ENCODE measurements around the gene SF3A2.
A peak's percentile ranks its signal among the peaks of the same experiment; 100 is the strongest.

The SF3A2 gene

GRCh38 chr19:2228157-2229030 lies 8.2 kb upstream of the SF3A2 start:
- no peaks in the 10 kb centered on the region for H3K9me3 ChIP-seq (ENCODE audit: control insufficient read depth, insufficient read depth, low read depth, low read length)
- no peaks in the 10 kb centered on the region for H3K27me3 ChIP-seq (ENCODE audit: control insufficient read depth, insufficient read depth, low read length)
- H3K27ac ChIP-seq (ENCODE audit: low read depth, low read length) = no peak overlapping the region
- H3K4me3 ChIP-seq (ENCODE audit: low read depth, low read length) = no peak overlapping the region
- H3K36me3 ChIP-seq (ENCODE audit: control insufficient read depth, insufficient read depth, low read length) = peaks cover 75% of the 10 kb centered on the region
- H3K4me1 ChIP-seq (ENCODE audit: control insufficient read depth, insufficient read depth, low read length) = no peaks in the 10 kb centered on the region
- no peak overlapping the region for H3K9ac ChIP-seq (ENCODE audit: low read length)

GRCh38 chr19:2229103-2230032 lies 7.3 kb upstream of the SF3A2 start:
- Histone ChIP-seq H3K9me3 (ENCODE audit: control insufficient read depth, insufficient read depth, low read depth, low read length) (no peaks in the 10 kb centered on the region), H3K27ac (ENCODE audit: low read depth, low read length) (no peak overlapping the region), H3K4me3 (ENCODE audit: low read depth, low read length) (no peak overlapping the region), H3K36me3 (ENCODE audit: control insufficient read depth, insufficient read depth, low read length) (peaks cover 76% of the 10 kb centered on the region), H3K9ac (ENCODE audit: low read length) (no peak overlapping the region), H3K4me1 (ENCODE audit: control insufficient read depth, insufficient read depth, low read length) (no peaks in the 10 kb centered on the region), H3K27me3 (ENCODE audit: control insufficient read depth, insufficient read depth, low read length) (no peaks in the 10 kb centered on the region)

GRCh38 chr19:2230033-2230531 lies 6.5 kb upstream of the SF3A2 start:
- Histone ChIP-seq H3K9me3 (ENCODE audit: control insufficient read depth, insufficient read depth, low read depth, low read length) (no peaks in the 10 kb centered on the region), H3K36me3 (ENCODE audit: control insufficient read depth, insufficient read depth, low read length) (peaks cover 70% of the 10 kb centered on the region), H3K4me3 (ENCODE audit: low read depth, low read length) (no peak overlapping the region), H3K27ac (ENCODE audit: low read depth, low read length) (no peak overlapping the region), H3K27me3 (ENCODE audit: control insufficient read depth, insufficient read depth, low read length) (no peaks in the 10 kb centered on the region), H3K4me1 (ENCODE audit: control insufficient read depth, insufficient read depth, low read length) (0 out of 2 replicates have a peak, but pooled peaks cover 3% of the 10 kb centered on the region), H3K9ac (ENCODE audit: low read length) (no peak overlapping the region)

- Histone ChIP-seq H3K36me3 (ENCODE audit: control insufficient read depth, insufficient read depth, low read length) (peaks cover 61% of the 10 kb centered on the region), H3K9ac (ENCODE audit: low read length) (no peak overlapping the region), H3K9me3 (ENCODE audit: control insufficient read depth, insufficient read depth, low read depth, low read length) (no peaks in the 10 kb centered on the region), H3K4me3 (ENCODE audit: low read depth, low read length) (no peak overlapping the region), H3K27me3 (ENCODE audit: control insufficient read depth, insufficient read depth, low read length) (no peaks in the 10 kb centered on the region), H3K27ac (ENCODE audit: low read depth, low read length) (no peak overlapping the region), H3K4me1 (ENCODE audit: control insufficient read depth, insufficient read depth, low read length) (0 out of 2 replicates have a peak, but pooled peaks cover 5% of the 10 kb centered on the region)
These were observed 5.7 kb upstream of the SF3A2 start for GRCh38 chr19:2230807-2231533.

GRCh38 chr19:2231621-2232221 lies 4.9 kb upstream of the SF3A2 start:
- Histone ChIP-seq H3K9me3 (ENCODE audit: control insufficient read depth, insufficient read depth, low read depth, low read length) (no peaks in the 10 kb centered on the region), H3K36me3 (ENCODE audit: control insufficient read depth, insufficient read depth, low read length) (peaks cover 54% of the 10 kb centered on the region), H3K27ac (ENCODE audit: low read depth, low read length) (no peak overlapping the region), H3K9ac (ENCODE audit: low read length) (no peak overlapping the region), H3K4me3 (ENCODE audit: low read depth, low read length) (no peak overlapping the region), H3K4me1 (ENCODE audit: control insufficient read depth, insufficient read depth, low read length) (0 out of 2 replicates have a peak, but pooled peaks cover 5% of the 10 kb centered on the region), H3K27me3 (ENCODE audit: control insufficient read depth, insufficient read depth, low read length) (no peaks in the 10 kb centered on the region)

GRCh38 chr19:2232286-2233151 lies 4.1 kb upstream of the SF3A2 start:
- peaks cover 49% of the 10 kb centered on the region for H3K36me3 ChIP-seq (ENCODE audit: control insufficient read depth, insufficient read depth, low read length)
- H3K4me1 ChIP-seq (ENCODE audit: control insufficient read depth, insufficient read depth, low read length) = 0 out of 2 replicates have a peak, but pooled peaks cover 5% of the 10 kb centered on the region
- H3K27ac ChIP-seq (ENCODE audit: low read depth, low read length) = no peak overlapping the region; the same call in 1 of the 2 replicates
- no peak overlapping the region for H3K4me3 ChIP-seq (ENCODE audit: low read depth, low read length)
- H3K9ac ChIP-seq (ENCODE audit: low read length) = no peak overlapping the region
- no peaks in the 10 kb centered on the region for H3K9me3 ChIP-seq (ENCODE audit: control insufficient read depth, insufficient read depth, low read depth, low read length)
- no peaks in the 10 kb centered on the region for H3K27me3 ChIP-seq (ENCODE audit: control insufficient read depth, insufficient read depth, low read length)

GRCh38 chr19:2233601-2234280 lies 2.9 kb upstream of the SF3A2 start:
- no peaks in the 10 kb centered on the region for H3K9me3 ChIP-seq (ENCODE audit: control insufficient read depth, insufficient read depth, low read depth, low read length)
- H3K27ac ChIP-seq (ENCODE audit: low read depth, low read length) = no peak overlapping the region
- peaks cover 11% of the 10 kb centered on the region for H3K4me1 ChIP-seq (ENCODE audit: control insufficient read depth, insufficient read depth, low read length)
- H3K9ac ChIP-seq (ENCODE audit: low read length) = no peak overlapping the region
- H3K27me3 ChIP-seq (ENCODE audit: control insufficient read depth, insufficient read depth, low read length) = no peaks in the 10 kb centered on the region
- H3K36me3 ChIP-seq (ENCODE audit: control insufficient read depth, insufficient read depth, low read length) = peaks cover 48% of the 10 kb centered on the region
- no peak overlapping the region for H3K4me3 ChIP-seq (ENCODE audit: low read depth, low read length)

- peaks cover 36% of the 10 kb centered on the region for H3K36me3 ChIP-seq (ENCODE audit: control insufficient read depth, insufficient read depth, low read length)
- no peaks in the 10 kb centered on the region for H3K9me3 ChIP-seq (ENCODE audit: control insufficient read depth, insufficient read depth, low read depth, low read length)
- no peaks in the 10 kb centered on the region for H3K27me3 ChIP-seq (ENCODE audit: control insufficient read depth, insufficient read depth, low read length)
- peak overlapping the region; percentile 97; the same call in 1 of the 2 replicates for H3K27ac ChIP-seq (ENCODE audit: low read depth, low read length)
- H3K4me1 ChIP-seq (ENCODE audit: control insufficient read depth, insufficient read depth, low read length) = peaks cover 19% of the 10 kb centered on the region
- peak overlapping the region; percentile 83 for H3K9ac ChIP-seq (ENCODE audit: low read length)
- peak overlapping the region; percentile 89 for H3K4me3 ChIP-seq (ENCODE audit: low read depth, low read length)
These were observed 1.6 kb upstream of the SF3A2 start for GRCh38 chr19:2234996-2235380.

- Histone ChIP-seq H3K27me3 (ENCODE audit: control insufficient read depth, insufficient read depth, low read length) (no peaks in the 10 kb centered on the region), H3K36me3 (ENCODE audit: control insufficient read depth, insufficient read depth, low read length) (peaks cover 31% of the 10 kb centered on the region), H3K4me3 (ENCODE audit: low read depth, low read length) (peak overlapping the region; percentile 89), H3K4me1 (ENCODE audit: control insufficient read depth, insufficient read depth, low read length) (peaks cover 25% of the 10 kb centered on the region), H3K9me3 (ENCODE audit: control insufficient read depth, insufficient read depth, low read depth, low read length) (no peaks in the 10 kb centered on the region), H3K27ac (ENCODE audit: low read depth, low read length) (peak overlapping the region; percentile 97; the same call in 1 of the 2 replicates), H3K9ac (ENCODE audit: low read length) (peak overlapping the region; percentile 83)
These were observed 1.1 kb upstream of the SF3A2 start for GRCh38 chr19:2235381-2236063.

Measured in HUES6 (cell line).